OCI-LY1 (cell line): ENCODE data around the gene AMD1.

Experiments
- H2AFZ ChIP-seq: fragments of 200-600 bp; sonication (generic), shearing (Covaris generic); 2 replicates; pipeline ENCODE4 v1.6.0; 2014; ENCODE audit warnings: antibody characterized with exemption, mild to moderate bottlenecking, low read length
- H3F3A ChIP-seq: fragments of 200-600 bp; sonication (generic), shearing (Covaris generic); 2 replicates; pipeline ENCODE4 v1.6.0; 2014; ENCODE audit warnings: mild to moderate bottlenecking, antibody characterized with exemption, low read length, moderate library complexity; ENCODE audit not compliant: insufficient read depth
- H3K27ac ChIP-seq: fragments of 200-600 bp; sonication (generic); 2 replicates; pipeline ENCODE4 v1.5.1; 2014; ENCODE audit warnings: low read length, mixed run types, mild to moderate bottlenecking, low read depth; ENCODE audit not compliant: poor library complexity, severe bottlenecking
- H3K27me3 ChIP-seq: fragments of 200-600 bp; sonication (generic); 2 replicates; pipeline ENCODE4 v1.6.0; 2014; ENCODE audit warnings: antibody characterized with exemption, mild to moderate bottlenecking, low read length, moderate library complexity; ENCODE audit not compliant: insufficient read depth
- H3K36me3 ChIP-seq: fragments of 200-600 bp; sonication (generic); 2 replicates; pipeline ENCODE4 v1.6.1; 2014; ENCODE audit warnings: mild to moderate bottlenecking, antibody characterized with exemption, low read length, moderate library complexity, mixed read lengths; ENCODE audit not compliant: insufficient read depth
- H3K4me1 ChIP-seq: fragments of 200-600 bp; sonication (generic); 2 replicates; pipeline ENCODE4 v1.5.1; 2014; ENCODE audit warnings: mild to moderate bottlenecking, low read length, moderate library complexity; ENCODE audit not compliant: insufficient read depth, severe bottlenecking
- H3K4me2 ChIP-seq: fragments of 200-600 bp; sonication (generic), shearing (Covaris generic); 2 replicates; pipeline ENCODE4 v1.6.1; 2014; ENCODE audit warnings: low read length
- H3K4me3 ChIP-seq: fragments of 200-600 bp; sonication (generic); 2 replicates; pipeline ENCODE4 v1.5.1; 2014; ENCODE audit warnings: low read length, low read depth, mild to moderate bottlenecking, mixed read lengths; ENCODE audit not compliant: poor library complexity, severe bottlenecking
- H3K79me2 ChIP-seq: fragments of 200-600 bp; shearing (Covaris generic); 2 replicates; pipeline ENCODE4 v1.6.1; 2016; ENCODE audit warnings: mixed run types, low read length, mixed read lengths; ENCODE audit not compliant: insufficient read depth
- H3K9ac ChIP-seq: fragments of 200-600 bp; sonication (generic), shearing (Covaris generic); 2 replicates; pipeline ENCODE4 v1.6.1; 2014; ENCODE audit warnings: mild to moderate bottlenecking, low read length, mixed read lengths
- H3K9me2 ChIP-seq: fragments of 200-600 bp; sonication (generic), shearing (Covaris generic); 2 replicates; pipeline ENCODE4 v1.6.1; 2014; ENCODE audit warnings: low read depth, mild to moderate bottlenecking, low read length, mixed read lengths
- H3K9me3 ChIP-seq: fragments of 200-600 bp; shearing (Covaris generic); 2 replicates; pipeline ENCODE4 v1.6.1; 2014; ENCODE audit warnings: low read length, mixed read lengths
- H4K20me1 ChIP-seq: fragments of 200-600 bp; sonication (generic), shearing (Covaris generic); 2 replicates; pipeline ENCODE4 v1.6.0; 2016; ENCODE audit warnings: mild to moderate bottlenecking, low read length; ENCODE audit not compliant: insufficient read depth
- EZH2 ChIP-seq: fragments of 200-600 bp; sonication (generic), shearing (Covaris generic); IDR thresholded peaks from 2 replicates; pipeline ENCODE4 v1.8.0; 2017; ENCODE audit warnings: borderline replicate concordance, mixed run types, mild to moderate bottlenecking, antibody characterized with exemption, low read length, moderate library complexity, mixed read lengths
- TF ChIP-seq, protein P1 (sequence below): fragments of 200-600 bp; sonication (generic), shearing (Covaris generic); IDR thresholded peaks from 2 replicates; pipeline ENCODE4 v1.5.1; 2017; ENCODE audit warnings: mild to moderate bottlenecking, antibody characterized with exemption, low read length, moderate library complexity, mixed read lengths

AMD1 gene

DNA sequence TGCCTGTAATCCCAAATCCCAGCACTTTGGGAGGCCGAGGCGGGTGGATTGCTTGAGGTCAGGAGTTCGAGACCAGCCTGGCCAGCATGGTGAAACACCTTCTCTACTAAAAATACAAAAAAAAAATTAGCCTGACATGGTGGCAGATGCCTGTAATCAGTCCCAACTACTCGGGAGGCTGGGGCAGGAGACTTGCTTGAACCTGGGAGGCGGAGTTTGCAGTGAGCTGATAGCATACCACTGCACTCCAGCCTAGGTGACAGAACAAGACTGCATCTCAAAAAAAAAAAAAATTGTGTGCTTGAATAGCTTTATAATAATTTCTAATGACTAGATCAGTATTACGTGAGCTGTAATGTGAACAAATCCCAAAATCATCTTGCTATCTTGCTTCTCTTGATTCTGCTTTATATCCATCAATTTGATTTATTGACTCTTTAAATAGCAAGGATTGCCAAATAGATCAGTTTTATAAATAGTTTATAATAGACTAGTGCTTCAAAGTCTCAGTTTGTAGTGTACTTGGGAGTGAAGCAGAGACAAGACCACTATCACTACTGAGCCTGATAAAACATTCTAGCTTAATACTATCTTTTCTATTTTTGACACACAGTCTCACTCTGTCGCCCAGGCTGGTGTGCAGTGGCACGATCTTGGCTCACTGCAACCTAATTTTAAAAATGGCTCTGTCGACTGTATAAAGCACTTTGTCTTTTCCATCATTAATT, 7.1 kb downstream of the AMD1 start:
- Histone ChIP-seq H3K27ac (no peak overlapping the region), H3K4me3 (peak overlapping the region; percentile 18), H3K9ac (no peak overlapping the region), H2AFZ (no peak overlapping the region), H3K79me2 (peaks cover 100% of the 10 kb centered on the region), H3K27me3 (no peaks in the 10 kb centered on the region), H4K20me1 (no peaks in the 10 kb centered on the region), H3F3A (no peaks in the 10 kb centered on the region), H3K4me2 (peak overlapping the region; percentile 94), H3K36me3 (peaks cover 4% of the 10 kb centered on the region), H3K9me2 (no peaks in the 10 kb centered on the region), H3K9me3 (no peaks in the 10 kb centered on the region), H3K4me1 (peaks cover 91% of the 10 kb centered on the region)
- TF ChIP-seq, protein P1, sequence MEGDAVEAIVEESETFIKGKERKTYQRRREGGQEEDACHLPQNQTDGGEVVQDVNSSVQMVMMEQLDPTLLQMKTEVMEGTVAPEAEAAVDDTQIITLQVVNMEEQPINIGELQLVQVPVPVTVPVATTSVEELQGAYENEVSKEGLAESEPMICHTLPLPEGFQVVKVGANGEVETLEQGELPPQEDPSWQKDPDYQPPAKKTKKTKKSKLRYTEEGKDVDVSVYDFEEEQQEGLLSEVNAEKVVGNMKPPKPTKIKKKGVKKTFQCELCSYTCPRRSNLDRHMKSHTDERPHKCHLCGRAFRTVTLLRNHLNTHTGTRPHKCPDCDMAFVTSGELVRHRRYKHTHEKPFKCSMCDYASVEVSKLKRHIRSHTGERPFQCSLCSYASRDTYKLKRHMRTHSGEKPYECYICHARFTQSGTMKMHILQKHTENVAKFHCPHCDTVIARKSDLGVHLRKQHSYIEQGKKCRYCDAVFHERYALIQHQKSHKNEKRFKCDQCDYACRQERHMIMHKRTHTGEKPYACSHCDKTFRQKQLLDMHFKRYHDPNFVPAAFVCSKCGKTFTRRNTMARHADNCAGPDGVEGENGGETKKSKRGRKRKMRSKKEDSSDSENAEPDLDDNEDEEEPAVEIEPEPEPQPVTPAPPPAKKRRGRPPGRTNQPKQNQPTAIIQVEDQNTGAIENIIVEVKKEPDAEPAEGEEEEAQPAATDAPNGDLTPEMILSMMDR: no peak
- TF ChIP-seq EZH2: no peak

DNA sequence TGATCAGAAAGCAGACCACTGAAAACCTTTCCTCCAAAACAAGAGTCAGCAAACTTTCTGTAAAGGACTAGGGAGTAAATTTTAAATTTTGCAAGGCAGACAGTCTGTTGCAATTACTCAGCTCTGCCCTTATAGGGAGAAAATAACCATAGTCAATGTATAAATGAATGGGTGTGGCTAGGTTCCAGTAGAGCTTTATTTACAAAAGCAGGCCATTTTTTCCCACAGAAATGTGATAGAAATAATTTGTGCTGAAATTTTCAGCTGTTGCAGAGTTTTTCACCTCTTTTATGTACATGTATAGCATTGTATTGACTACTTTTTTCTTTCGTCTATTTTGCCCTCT, 7.7 kb downstream of the AMD1 start:
- Histone ChIP-seq H3K4me3 (no peak overlapping the region), H3K9me3 (no peaks in the 10 kb centered on the region), H3K27ac (no peak overlapping the region), H3K79me2 (peaks cover 100% of the 10 kb centered on the region), H3F3A (no peaks in the 10 kb centered on the region), H4K20me1 (no peaks in the 10 kb centered on the region), H3K4me2 (peak overlapping the region; percentile 94; the same call in 1 of the 2 replicates), H3K4me1 (peaks cover 90% of the 10 kb centered on the region), H3K9me2 (no peaks in the 10 kb centered on the region), H3K27me3 (no peaks in the 10 kb centered on the region), H2AFZ (no peak overlapping the region), H3K36me3 (peaks cover 4% of the 10 kb centered on the region), H3K9ac (no peak overlapping the region)
- no peak for TF ChIP-seq EZH2
- TF ChIP-seq, protein P1: no peak

DNA sequence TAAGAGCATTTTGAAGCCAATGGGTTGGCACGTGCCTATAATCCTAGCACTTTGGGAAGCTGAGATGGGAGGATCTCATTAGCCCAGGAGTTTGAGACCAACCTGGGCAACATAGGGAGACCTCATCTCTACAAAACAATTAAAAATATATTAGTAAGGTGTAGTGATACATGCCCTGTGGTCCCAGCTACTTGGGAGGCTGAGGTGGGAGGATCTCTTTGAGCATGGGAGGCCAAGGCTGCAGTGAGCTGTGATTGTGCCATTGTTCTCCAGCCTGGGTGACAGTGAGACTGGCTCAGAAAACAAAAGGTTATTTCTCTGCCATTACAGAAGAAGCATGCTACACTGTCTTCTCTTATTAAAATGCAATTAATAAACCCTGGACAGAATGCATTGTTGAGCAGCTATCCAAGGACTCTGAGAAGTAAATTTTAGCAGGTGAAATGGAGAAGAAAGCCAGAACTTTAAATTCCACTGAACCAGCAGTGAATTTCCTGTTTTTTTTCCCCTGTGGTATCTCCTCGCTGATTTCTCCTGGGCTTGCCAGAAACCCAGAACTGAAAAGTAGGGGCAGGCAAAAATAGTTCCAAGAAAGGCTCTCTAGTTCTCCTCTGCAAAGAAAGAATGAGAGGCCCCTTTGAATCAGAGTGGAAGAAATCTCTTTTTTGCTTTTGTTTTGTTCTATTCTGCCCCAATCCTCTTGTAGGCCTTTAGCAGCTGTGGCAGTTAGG, 8.4 kb downstream of the AMD1 start:
- peaks cover 100% of the 10 kb centered on the region for H3K79me2 ChIP-seq
- H3K9me2 ChIP-seq: no peaks in the 10 kb centered on the region
- no peak overlapping the region for H2AFZ ChIP-seq
- no peaks in the 10 kb centered on the region for H3F3A ChIP-seq
- TF ChIP-seq, protein P1: no peak
- TF ChIP-seq EZH2: no peak
- peaks cover 7% of the 10 kb centered on the region for H3K36me3 ChIP-seq
- no peak overlapping the region for H3K4me3 ChIP-seq
- no peaks in the 10 kb centered on the region for H3K9me3 ChIP-seq
- H3K27me3 ChIP-seq: no peaks in the 10 kb centered on the region
- peaks cover 83% of the 10 kb centered on the region for H3K4me1 ChIP-seq
- H3K27ac ChIP-seq: peak overlapping the region; percentile 1
- no peak overlapping the region for H3K9ac ChIP-seq
- H3K4me2 ChIP-seq: peak overlapping the region; percentile 94; the same call in 1 of the 2 replicates
- no peaks in the 10 kb centered on the region for H4K20me1 ChIP-seq
